ENCODE measurements around the gene DPYSL5. TPM values are rescaled to one million over a fixed set of nuclear protein-coding genes. Genes with fewer than 3 reads are reported as not detected.

Gene DPYSL5
- polyA plus RNA-seq, 4 donors, result 5.7 to 8.5 (median 6.5) TPM

DNA sequence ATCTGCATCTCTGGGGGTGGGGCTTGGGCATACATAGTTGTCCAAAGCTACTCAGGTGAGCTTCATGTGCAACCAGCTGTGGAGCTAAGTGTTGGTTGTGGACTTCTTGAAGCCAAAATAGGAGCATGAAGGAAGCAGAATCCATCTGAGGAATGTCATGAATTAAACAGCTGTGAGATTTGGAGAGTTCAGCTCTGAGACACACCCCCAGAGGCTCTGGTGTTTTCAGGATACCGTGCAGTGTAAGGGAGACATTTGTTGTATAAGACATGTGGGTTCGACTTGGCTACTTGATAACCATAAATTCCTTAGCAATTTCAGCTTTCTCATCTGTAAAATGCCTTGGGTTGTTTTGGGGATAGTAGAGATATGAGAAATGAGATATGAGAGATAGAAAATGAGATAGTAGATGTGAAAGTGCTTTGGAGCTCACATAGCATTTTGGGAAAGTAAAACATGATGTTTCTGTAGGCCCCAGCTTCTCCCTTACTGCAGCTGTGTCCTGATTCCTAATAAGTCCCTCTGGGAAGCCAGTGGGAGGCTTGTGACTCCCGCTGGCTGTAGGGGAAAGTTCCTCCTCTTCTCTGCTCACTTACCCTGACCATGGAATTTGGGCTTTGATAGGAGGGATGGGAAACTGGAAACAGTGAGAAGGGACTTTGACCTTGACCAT is 50.0 kb downstream of the DPYSL5 start:
- no peak for DNase-seq (ENCODE audit: low read depth in 4 of 4, low spot score in 3 of 4)

DNA sequence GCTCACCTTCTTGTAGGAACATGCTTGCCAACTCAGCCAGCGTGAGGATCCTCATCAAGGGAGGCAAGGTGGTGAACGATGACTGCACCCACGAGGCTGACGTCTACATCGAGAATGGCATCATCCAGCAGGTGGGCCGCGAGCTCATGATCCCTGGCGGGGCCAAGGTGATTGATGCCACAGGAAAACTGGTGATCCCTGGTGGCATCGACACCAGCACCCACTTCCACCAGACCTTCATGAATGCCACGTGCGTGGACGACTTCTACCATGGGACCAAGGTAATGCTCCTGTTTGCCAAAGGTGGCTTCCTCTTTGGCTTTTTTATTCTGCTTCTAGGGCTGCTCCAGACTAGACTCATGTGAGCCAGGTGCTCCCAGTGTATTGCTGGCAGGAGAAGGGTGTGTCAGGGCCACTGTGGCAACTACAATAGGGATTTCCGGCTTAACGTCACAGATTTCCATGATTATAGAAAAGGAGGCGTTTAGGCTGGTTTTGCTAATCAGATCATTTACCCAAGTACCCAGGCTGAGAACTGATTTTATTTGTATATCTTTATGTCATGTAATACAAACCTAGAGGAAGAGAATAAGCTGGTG is 50.6 kb downstream of the DPYSL5 start:
- DNase-seq (ENCODE audit: low read depth in 4 of 4, low spot score in 3 of 4), result no peak

DNA sequence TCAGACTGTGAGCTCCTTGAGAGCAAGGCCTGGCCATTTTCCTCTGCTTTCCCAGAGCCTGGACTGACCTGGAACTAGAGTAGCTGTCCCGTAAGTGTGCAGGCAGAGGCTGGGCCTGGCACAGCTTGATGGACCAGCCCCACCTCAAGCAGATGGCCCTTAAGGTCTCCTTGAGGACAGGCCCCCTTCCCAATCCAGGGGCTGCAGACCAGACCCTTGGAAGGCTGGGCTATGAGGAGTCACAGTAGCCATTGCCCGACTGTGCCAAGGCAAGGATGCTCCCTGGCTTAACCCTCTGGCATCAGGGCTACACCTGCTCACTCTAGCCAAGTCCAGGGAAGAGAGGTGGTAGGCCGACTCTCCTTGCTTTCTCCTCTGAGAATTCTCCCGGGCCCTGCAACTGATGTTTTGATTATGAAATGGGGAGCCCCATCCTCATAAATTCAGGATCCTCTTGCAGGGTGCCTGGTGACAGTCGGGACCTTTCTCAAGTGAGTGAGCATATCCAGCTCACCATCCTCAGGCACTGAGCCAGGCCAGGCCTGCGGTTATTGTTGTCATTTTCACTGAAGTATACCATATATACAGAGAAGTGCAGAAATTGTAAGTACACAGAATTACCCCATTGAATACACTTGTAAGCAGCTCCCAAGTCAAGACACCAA is 51.7 kb downstream of the DPYSL5 start:
- no peak for DNase-seq (ENCODE audit: low read depth in 4 of 4, low spot score in 3 of 4)

DNA sequence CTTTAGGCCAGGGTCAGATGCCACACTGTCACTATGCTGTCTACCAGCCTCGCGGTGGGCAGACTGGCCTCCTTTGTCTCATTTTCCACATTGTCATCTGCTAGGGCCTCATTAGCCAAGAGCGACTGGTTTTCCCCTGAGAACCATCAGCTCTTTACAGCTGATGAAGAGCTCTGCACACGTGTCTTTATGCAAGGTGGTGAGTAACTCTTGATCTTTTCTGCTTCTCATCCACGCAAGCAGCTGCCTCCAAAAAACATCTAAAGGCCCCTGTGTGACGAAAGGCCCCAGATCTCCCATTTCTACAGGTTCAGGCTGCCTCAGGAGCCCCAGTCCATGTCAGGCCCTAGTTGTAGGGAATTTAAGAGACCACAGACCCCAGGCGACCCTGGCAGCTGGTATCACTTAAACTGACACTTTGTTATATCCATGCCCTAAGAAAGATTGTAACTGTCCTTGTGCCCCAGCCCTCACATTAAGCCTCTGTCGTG is 52.9 kb downstream of the DPYSL5 start:
- DNase-seq (ENCODE audit: low read depth in 4 of 4, low spot score in 3 of 4), result no peak

DNA sequence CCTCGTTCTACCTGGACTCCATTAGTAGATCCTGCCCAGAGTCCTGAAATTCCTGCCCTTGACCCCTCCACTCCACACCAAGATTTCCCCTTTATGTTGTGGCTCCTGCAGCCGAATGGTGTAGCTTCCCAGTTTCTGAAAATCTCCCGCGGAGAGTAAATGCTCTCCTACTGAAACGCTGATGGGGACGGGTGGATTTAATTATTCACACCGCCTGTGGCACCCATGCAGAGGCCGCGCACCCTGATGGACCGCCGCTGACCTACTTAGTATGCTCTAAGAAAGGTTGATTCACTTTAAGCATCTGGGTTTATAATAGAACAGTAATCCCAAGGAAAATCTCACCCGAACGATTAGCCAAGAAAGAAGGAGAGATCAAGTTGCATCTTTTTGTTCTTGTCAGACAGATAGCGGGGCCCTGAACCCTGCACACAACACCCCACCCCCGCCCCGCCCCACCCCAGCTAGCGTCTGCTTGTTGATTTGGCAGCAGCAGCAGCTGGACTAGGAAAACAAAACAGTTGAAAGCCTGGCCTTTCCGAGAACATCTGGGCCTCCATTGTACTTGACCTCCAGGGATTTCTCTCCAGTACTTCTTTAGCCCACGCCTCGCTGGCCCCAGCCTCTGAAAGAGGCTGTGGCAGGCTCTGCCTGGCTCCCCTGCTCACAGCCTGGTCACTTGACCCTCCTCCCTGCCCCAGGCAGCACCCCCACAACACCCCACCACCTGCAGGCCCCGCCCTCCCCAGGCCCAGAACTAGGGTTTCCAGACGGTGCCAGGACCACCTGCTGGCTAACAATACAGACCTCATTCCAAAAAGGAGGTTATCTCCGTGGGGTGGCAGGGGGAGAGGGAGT is 53.6 kb downstream of the DPYSL5 start:
- no peak for DNase-seq (ENCODE audit: low read depth in 4 of 4, low spot score in 3 of 4)

DNA sequence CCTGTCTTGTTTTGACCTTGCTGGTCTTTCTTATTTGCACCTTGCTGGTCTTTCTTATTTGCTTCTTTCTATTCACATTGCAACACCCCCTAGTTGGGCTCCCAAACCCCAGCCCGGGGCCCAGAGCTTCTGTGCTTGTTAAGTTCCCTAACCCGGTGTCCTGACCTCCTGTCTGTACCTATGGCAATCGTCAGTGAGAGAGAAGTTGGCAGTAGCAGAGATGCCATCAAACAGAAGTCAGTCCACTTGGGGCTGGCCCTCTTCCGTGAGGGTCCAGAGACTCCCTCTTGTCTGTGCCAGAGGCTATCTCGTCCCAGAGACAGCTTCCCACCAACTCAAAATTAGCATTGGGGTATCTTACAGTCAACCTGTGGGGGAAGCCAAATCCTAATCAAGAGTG is 55.7 kb downstream of the DPYSL5 start:
- DNase-seq (ENCODE audit: low read depth in 4 of 4, low spot score in 3 of 4), result no peak

DNA sequence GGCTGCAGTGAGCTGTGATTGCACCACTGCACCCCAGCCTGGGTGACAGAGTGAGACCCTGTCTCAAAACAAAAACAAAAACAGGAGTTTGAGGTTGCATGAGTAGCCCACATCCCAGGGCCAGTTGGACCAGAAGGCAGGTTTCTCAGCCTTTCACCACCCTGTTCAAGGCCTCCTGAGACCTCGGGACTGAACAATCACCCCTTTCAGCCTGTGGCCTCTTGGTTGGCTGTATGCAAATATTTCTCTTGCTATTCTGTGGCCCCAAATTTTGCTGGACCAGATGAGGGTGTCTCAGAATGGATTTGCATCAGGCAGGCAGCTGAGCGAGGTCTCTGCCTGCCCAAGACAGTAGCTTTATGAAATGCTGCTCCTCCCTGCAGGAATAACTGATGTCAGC is 56.9 kb downstream of the DPYSL5 start:
- DNase-seq (ENCODE audit: low read depth in 4 of 4, low spot score in 3 of 4), result no peak

DNA sequence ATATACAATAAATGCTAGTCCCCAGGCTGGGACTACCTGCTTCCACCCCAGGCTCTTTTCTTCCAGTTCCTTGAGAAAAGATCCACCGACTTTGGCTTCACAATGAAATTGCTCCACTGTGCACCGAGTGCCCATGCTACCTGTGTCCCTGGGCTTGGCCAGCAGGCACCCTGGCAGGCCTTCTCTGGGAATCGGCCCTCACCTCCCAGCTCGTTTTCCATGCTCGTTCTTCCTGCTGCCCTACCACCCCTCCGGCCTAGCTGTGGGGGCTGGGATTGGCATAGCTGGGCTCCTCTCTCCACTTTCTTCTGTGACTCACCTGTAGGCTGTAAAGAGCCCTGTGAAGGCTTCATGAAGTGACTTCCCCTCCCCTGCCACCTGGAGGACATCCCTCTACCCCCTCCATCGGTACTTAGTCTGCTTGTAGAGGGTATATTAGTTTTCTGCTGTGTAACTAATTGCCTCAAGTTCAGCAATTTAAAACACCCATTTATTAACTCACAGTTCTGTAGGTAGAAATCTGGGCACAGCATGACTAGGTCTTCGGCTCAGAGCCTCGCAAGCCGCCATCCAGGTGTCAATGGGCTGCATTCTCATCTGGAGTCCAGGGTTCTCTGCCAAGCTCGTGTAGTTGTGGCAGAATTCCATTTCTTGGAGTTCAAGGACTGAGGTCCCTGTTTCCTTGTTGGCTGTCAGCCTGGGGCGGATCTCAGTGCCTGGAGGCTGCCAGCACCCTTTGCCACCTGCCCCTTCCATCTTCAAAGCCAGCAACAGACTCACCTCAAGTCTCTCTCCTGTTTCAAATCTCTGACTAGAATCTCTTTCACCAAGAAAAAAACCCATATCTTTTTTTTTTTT is 57.6 kb downstream of the DPYSL5 start:
- DNase-seq (ENCODE audit: low read depth in 4 of 4, low spot score in 3 of 4), result no peak

DNA sequence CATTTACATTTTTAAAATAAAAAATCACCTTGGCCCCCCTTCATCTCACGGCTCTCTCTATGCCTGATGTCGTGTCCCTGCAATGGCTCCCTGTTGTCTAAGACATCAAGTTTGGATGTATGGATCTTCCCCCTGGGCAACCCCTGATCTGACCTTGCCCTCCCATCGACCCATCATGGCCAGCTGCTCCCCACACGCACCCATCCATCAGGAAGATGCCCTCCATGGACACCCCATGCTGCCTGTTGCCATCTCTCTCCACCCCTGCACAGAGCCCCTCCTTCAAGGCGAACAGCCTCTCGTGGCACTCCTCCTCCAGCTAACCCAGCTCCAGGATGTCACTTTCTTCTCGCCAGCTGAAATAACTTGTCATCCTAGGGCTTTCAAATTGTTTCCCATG is 59.5 kb downstream of the DPYSL5 start:
- DNase-seq (ENCODE audit: low read depth in 4 of 4, low spot score in 3 of 4), result no peak

DNA sequence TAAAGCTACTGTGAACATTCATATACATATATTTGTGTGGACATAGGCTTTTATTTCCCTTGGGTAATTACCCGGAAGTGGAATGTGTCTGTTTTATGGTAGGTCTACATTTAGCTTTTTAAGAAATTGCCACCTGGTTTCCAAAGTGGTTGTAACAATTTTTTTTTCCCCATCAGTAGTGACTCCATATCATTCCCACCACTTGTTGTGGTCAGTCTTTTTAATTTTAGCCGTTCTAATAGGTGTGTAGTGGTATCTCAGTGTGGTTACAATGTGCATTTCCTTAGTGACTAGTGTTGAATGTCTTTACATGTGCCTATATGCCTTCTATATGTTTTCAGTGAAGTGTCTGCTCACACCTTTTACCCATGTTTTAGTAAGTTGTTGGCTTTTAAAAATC is 62.2 kb downstream of the DPYSL5 start:
- no peak for DNase-seq (ENCODE audit: low read depth in 4 of 4, low spot score in 3 of 4)

DNA sequence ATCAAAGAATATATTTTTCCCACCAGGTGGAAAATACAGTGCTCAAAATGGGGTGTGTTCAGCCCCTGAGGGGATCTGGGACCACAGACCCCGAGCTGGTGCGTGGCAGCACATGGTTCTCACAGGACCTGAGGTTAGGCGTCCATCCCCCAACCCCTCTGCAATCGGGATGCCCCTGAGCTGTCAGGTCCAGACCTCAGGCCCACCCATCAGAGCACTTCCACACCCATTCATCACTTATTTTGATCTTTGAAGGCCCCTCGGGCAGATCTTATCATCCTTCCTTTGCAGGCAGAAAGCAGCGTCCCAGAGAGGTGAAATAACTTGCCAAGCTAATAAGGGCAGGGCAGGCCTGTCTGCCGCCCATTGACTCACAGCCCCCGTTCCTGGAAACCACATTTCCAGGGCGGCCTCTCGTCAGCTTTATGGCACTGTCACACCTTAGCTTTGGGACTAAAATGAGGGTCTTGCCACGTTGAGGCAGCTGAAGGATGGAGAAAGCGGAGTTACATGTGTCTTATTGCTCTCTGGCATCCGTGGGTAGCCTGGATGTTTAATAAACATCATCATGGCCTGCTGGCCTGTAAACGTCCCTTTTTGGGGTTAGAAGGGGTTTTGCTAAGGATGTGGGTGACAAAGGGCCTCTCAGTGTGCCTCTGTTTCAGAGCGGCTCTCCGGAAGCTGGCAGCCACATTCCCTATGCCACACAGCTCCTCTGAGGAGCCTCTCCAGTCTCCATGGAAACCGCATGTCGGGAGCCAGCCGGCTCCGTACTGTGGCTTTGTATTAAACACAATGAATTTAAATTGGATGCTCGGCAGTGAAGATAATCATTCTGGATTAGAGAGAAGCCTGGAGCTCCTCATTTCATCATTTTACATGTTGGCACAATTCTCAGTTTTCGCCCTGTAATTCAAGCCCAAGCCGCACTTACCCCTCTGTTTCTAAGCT is 64.3 kb downstream of the DPYSL5 start:
- no peak for DNase-seq (ENCODE audit: low read depth in 4 of 4, low spot score in 3 of 4)

DNA sequence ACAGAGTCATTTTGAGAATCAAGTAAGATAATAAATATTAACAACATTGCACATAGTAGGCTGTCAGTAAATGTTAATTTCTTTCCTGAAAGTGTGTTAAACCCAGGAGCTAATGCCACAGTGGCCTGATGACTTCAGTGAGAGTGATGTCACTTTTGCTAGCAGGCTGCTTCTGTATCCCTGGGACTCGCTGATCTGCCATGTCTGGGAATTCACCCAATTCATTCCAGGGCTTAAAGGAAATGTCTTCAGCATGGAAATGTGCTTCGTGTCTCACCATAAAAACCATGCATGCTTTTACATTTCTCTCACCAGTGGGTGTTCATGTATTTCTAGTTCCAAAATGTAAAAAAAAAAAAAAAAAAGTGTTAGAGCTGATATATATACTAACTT is 65.7 kb downstream of the DPYSL5 start:
- no peak for DNase-seq (ENCODE audit: low read depth in 4 of 4, low spot score in 3 of 4)

DNA sequence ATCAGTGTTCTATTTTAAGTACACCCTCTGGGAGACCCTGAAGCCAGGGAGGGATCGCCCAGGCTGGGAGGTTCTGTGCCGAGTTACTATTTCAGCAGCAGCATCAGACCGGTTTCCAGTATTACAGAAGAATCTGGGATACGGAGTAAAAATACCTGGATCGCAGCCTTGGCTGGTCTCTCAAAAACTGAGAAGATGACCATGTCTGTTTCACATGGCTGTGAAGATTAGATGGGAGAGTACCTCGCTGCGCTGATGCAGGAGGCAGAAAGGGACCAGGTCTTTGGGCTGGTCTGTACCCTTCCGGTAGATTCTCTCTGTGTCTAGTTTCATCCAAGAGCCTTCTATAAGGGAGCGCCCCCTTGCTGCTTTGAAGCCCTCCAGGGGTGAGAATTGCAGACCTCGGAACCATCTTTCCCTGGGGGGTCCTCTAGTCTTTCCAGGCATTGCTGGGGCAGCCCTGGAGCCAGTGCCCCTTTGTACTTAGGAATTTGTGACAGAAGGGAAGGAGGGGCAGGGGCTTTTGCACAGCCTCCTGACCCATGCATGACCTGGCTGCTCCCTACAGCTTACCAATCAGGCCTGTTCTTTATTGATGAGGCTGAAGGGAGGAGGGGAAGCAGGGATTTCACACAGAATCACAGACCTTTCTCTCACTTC is 66.2 kb downstream of the DPYSL5 start:
- no peak for DNase-seq (ENCODE audit: low read depth in 4 of 4, low spot score in 3 of 4)

DNA sequence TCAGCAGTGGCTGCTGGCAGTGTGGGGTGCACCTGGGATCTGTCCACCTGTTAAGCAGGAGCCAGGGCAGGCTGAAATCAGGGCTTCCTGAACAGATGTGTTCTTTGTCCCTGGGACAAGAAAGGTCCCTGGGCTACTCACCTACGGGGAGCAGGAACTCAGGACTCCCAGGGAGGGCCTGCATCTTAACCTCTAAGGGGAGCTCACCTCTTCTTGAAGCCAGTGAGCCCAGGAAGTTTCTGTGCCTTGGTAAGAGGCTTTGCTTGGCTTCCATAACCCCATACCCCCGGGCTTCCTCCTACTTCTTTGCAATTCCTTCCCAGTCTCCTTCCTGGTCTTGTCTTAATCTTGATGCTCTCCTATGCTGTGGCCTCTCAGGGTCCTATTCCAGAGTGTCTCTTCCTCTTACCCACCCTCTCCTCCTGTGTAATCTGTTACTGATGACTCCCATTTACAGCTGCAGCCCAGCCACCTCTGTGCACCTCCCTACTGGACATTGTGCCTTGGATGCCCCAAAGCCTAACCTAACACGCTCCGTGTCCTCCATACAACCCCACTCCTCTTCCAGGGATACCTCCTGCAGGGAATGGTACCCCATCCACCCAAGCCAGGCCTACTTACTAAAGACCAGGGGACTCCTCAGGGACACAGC is 66.9 kb downstream of the DPYSL5 start:
- DNase-seq (ENCODE audit: low read depth in 4 of 4, low spot score in 3 of 4), result no peak

DNA sequence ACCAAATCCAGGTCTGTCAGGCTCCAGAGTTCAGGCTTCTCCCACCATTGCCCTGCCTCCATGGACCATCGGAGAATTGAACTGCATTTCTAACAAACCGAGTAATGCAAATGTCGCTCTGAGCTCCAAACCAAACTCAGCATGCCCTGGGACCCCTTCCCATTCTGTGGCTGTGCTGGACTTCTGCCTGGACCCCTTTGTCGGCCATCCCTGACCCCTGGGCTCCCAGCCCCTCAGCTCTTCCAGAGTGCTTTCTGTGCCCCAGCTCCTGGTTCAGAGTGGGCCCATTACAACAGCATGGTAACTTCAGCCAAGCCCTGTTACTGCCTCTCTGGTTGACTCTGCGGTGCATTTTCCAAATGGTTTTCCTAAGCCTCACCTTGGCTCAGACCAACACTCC is 67.4 kb downstream of the DPYSL5 start:
- DNase-seq (ENCODE audit: low read depth in 4 of 4, low spot score in 3 of 4), result no peak

DNA sequence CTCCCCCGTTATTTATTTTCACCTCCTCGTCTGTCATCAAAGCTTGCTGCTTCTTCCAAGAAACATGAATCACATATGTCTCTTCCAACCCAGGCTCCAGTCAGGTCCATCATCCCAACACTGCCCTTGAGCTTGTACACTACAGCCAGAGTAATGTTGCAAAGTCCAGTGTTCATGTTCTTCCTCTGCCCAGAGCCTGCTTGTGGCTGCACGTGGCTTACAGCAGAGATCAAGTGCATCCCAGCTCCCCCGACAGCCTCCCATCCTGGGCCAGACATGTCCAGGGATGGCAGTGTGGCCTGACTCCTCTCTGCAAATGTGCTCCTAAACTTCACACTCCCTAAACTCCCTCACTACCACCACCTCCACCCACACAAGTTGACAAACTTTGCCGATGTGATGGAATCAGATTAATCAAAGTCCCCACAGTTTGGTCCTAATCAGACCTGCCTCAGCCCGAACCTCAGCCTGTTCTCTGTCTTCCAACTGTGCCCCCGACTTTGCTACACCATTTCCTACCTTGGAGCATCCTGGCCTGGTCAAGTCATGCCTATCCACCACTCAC is 68.3 kb downstream of the DPYSL5 start:
- no peak for DNase-seq (ENCODE audit: low read depth in 4 of 4, low spot score in 3 of 4)

DNA sequence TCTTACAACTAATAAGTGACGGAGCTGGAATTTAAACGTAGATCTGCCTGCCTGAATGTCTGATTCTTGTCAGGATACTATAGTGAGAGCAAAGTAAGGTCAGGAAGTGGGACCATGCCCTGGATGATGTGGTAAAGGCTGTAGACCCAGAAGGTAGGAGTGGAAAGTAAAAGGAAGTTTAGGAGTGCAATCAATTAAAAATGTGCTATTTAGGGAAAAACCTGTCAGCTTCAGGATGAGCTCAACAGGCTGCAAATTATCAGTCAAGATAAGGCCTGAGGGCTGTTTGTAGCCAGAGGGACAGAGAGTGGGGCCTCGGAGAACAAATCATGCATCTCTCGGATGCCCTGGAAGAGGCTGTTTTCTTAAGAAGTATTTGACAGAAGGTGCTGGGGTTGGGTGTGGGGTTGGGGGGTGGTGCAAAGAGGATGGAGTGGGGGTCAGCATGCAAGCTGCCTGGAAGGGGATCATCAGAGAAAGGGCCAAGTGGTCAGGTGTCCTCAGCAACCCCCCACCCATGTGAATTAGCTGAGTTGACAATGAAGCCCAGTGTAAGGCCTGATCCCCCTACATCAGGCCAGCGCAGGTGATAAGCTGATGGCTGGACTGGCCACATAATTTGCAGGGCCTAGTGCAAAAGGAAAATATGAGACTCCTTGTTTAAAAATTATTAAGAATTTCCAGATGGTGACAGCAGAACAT is 69.4 kb downstream of the DPYSL5 start:
- no peak for DNase-seq (ENCODE audit: low read depth in 4 of 4, low spot score in 3 of 4)

Measured in right renal pelvis (tissue), 4 donors.